Right lobe of liver (tissue), 4 donors: ENCODE results near the gene KCNH1.

ENCODE experiments used
- POLR2A ChIP-seq: fragments of 450-650 bp; IDR thresholded peaks from one replicate; pipeline ENCODE4 v1.6.1; 2017; ENCODE audit warnings: antibody characterized with exemption, mild to moderate bottlenecking
- TF ChIP-seq, protein P1 (sequence below), 4 donors: fragments of 200-600 bp in 3 of 4; fragments of 450-650 bp in 1 of 4; IDR thresholded peaks; one replicate each; pipeline versions ENCODE4 v1.5.1 to v1.8.0; 2016 to 2022; ENCODE audit warnings: antibody characterized with exemption in 4 of 4, mild to moderate bottlenecking in 2 of 4
- donor health status: DM: no; HTN: no; CAD: no.
- donor health status: DM: no; HTN: no; CAD: no.
- donor health status: DM: no; HTN: yes; CAD: no.

- no peak for TF ChIP-seq POLR2A
- TF ChIP-seq, protein P1, sequence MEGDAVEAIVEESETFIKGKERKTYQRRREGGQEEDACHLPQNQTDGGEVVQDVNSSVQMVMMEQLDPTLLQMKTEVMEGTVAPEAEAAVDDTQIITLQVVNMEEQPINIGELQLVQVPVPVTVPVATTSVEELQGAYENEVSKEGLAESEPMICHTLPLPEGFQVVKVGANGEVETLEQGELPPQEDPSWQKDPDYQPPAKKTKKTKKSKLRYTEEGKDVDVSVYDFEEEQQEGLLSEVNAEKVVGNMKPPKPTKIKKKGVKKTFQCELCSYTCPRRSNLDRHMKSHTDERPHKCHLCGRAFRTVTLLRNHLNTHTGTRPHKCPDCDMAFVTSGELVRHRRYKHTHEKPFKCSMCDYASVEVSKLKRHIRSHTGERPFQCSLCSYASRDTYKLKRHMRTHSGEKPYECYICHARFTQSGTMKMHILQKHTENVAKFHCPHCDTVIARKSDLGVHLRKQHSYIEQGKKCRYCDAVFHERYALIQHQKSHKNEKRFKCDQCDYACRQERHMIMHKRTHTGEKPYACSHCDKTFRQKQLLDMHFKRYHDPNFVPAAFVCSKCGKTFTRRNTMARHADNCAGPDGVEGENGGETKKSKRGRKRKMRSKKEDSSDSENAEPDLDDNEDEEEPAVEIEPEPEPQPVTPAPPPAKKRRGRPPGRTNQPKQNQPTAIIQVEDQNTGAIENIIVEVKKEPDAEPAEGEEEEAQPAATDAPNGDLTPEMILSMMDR (IDR thresholded peaks at IDR 0.05): no peak
These were observed 38.6 kb downstream of the KCNH1 start for GRCh38 chr1:211095381-211095780.
